ENCODE data around the gene FGF14.
"Not testable (repeated sequence)": the region's sequence is repeated elsewhere in the genome, so short reads cannot be mapped to it uniquely, and the experiment has no call there.

Gene FGF14

GRCh38 chr13:102127153-102127552 is 274.7 kb downstream of the FGF14 start:
- FAIRE-seq, result no peak

- FAIRE-seq, result no peak
These were observed 279.7 kb downstream of the FGF14 start for GRCh38 chr13:102122147-102122546.

- no peak for FAIRE-seq
These were observed 284.5 kb downstream of the FGF14 start for GRCh38 chr13:102117175-102117831.

DNA sequence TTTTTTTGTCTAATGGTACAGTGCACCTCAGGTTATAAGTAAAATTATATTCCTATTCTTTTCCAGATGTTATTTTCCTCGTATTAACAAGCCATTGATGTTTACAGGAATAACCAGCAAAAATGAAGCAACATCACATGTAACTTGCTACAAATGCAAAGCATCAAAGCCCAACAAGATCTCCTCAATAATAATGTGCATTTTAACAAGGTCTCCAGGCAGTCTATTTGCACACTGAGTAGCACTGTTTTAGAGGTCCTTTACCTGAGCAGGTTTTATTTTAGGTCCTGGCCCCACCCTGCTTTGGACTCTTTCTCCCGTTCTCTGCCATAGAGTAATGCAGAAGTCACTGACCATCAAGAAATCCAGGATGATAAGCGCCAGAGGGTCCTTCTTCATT is 298.4 kb downstream of the FGF14 start:
- no peak for FAIRE-seq

DNA sequence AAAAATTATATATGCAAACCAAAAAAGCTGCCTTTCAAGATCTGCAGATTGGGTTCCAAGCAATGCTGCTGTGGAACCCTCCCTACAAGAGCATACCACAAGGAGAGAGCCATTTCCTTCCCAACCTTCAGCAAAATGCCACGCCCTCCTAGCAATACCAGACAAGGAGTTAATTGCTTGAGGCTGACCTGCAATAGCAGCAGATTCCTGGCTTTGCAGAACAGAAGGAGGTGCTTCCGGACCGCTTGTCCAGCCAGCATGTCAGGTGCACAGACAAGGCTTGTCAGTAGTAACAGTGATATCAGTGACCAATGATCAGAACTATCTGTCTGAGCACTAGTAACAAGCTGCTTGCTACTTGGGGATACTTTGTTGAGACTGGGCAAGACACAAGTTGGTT is 301.6 kb downstream of the FGF14 start:
- FAIRE-seq, result no peak

GRCh38 chr13:102097708-102098107 is 304.1 kb downstream of the FGF14 start:
- no peak for FAIRE-seq

DNA sequence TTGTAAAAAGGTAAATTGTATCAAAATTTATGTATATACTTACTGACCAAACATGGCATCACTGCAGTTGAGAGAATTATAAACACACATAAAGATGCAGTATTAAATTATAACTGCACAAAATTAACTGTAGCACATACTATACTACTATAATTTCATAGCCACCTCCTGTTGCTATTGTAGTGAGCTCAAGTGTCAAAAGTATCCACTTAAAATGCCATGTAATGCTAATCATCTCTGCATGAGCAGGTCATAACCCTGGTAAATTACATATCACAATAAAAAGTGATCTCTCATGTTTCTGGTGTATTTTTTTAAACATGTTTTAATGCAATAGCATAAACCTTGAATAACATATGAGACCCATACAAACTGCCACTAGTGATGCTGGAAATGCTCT is 308.6 kb downstream of the FGF14 start:
- FAIRE-seq, result not testable (repeated sequence)

DNA sequence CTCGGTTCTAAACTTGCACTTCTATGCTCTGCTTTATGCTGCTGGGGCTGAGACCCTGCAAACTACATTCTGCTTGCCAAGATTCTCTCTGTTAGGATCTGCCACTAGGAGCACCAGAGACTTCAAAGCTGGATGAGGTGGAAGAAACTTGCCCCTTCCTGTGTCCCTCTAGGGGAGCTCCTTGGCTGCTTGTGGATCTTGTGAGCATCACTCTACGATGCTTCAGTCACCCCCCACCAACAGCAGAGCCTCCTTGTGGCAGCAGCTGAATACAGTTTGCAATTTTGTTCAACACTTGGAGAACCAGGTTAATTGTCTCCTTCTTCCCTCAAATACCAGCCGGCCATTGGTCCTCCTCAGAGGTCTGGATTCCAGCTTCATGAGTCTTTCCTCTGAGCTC is 310.6 kb downstream of the FGF14 start:
- FAIRE-seq, result no peak

- FAIRE-seq, result no peak
These were observed 311.3 kb downstream of the FGF14 start for GRCh38 chr13:102090532-102090931.

GRCh38 chr13:102089722-102090121 is 312.1 kb downstream of the FGF14 start:
- FAIRE-seq, result no peak

DNA sequence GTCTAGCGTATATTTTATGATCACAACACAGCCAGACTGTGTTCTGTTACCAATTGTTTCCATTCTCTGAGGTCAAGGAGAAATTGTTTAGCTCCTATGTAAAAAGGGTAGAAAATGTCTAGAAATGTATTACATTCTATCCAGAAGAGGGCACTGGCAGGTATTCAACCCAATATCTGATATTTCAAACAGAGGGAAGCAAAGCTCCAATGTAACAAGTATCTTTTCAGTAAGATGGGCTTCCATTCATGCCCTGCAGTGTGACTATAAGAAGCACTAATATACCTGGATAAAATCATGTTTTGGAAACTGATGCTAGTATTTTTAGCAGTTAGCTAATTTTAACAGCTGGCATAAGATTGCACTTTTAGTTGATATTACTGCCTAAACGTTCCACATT is 312.7 kb downstream of the FGF14 start:
- no peak for FAIRE-seq

GRCh38 chr13:102073251-102073650 is 328.6 kb downstream of the FGF14 start:
- FAIRE-seq, result no peak

DNA sequence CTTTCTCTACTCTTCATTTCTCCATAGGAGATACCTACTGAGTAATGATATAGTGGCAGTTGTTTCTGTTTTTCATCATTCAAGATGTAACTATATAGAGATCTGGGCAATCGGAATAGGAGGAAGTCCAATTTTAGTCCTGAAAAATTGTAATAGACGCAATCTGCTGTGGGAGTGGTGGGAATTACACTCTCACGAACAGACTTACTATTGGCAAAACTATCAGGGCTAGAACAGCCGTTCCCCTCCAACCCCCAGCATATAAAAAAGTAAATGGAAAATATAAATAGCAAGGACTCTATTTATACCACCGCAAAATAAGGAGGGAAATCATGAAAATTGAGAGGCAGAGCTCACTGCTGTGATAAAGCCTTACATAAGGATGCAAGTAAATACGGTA is 330.1 kb downstream of the FGF14 start:
- no peak for FAIRE-seq

DNA sequence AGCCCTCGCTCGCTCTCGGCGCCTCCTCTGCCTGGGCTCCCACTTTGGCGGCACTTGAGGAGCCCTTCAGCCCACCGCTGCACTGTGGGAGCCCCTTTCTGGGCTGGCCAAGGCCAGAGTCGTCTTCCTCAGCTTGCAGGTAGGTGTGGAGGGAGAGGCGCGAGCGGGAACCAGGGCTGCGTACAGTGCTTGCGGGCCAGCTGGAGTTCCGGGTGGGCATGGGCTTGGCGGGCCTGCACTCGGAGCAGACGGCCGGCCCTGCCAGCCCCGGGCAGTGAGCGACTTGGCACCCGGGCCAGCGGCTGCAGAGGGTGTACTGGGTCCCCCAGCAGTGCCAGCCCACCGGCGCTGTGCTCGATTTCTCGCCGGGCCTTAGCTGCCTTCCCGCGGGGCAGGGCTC is 333.5 kb downstream of the FGF14 start:
- not testable (repeated sequence) for FAIRE-seq

DNA sequence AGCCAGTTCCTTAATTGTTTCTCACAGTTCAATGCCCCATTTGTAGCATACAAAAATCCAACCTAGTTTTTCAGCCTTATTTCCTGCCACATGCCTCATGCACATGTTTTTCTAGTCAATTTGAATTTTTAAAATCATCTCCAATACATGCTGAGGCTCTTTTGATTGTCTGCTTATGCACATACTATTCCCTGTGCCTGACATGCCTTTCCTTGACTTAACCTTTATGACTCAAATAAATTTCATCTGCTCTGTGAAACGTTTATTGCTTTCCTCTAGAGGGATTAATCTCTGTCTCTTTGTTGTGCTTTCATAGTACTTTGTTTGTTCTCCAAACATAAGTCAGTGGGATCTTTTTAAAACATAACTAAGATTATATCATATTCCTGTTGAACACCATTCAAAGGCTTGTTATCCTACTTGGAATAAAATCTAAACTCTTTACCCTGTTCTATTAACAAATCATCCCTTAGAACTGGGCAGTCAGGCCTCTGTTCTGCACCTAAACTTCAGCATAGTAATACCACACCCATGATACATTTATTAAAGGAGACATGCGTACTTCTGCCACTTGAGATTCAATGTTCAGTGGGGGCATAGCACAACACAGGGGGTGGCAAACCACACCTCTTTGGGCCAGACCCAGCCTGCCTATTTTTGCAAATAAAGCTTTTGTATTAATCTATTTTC is 346.6 kb downstream of the FGF14 start:
- no peak for FAIRE-seq

DNA sequence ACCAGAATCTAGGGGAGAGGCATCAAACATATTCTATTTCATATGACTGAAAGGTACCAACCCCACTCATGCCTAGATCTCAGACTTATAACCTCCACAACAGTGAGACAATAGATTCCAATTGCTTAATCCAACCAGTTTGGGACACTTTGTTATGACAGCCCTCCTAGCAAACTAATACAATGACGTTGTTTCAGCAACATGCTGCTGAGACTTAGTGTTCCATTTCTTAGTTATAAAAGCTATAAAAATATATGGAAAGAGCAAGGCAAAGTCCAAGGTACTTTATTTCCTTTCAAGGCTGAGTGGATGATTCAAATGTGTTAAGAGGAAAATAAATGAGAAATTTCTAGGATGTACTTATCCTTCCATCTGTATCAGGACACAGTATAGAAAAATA is 352.0 kb downstream of the FGF14 start:
- no peak for FAIRE-seq

DNA sequence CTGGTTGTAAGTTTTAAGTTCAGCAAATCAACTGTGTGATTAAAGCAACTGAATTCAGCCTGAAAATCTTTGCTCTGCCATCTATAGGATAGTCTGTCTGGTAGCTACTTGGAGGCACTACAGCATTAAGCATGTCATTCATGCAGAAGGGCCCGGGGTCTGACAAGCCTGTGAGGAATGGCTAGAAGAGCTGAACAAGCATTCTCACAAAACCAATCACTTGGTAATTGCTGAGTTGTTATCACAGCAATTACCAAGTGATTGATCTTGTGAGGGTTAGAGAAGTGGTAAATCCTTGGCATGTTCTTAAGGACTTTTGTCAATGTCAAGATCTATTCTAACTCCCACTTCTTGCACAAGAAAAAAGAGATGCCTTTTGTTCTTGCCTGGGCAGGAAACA is 356.1 kb downstream of the FGF14 start:
- no peak for FAIRE-seq

DNA sequence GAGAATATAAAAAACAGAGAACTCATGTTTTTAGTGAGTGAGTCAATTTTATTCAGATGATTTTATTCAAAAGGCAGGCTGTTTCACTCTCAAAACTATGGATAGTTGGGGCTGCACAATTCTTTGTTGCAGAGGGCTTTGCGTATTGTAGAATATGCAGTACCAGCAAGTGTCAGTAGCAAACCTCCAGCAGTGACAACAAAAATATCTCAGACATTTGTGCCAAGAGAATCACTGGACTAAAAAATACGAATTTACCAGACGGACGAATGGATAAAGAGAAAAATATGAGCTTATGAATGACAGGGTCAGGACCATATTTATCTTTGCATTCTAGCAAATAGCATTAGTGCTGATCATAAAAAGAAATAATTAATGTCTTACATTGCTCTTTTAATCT is 359.1 kb downstream of the FGF14 start:
- no peak for FAIRE-seq

DNA sequence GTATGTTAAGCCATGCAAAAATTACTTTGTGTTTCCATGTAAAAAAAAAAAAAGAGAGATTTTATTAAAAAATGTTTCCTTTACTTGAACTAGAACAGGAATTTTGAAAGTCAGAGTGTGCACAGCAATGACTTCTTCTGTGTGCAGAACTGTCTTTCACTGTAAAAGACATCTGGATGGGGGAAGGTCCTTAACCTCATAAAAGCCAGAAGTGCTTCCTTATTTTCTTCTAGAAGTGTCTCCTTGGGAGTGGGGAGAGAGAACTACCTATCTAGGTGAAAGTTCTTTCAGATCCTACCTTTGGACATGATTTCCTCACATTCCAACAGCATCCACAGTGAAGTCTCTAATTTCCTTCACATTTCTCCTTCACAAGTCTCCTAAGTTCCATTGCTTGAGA is 360.3 kb downstream of the FGF14 start:
- no peak for FAIRE-seq

- FAIRE-seq, result no peak
These were observed 361.0 kb downstream of the FGF14 start for GRCh38 chr13:102040812-102041211.

GRCh38 chr13:102039264-102039663 is 362.6 kb downstream of the FGF14 start:
- no peak for FAIRE-seq

GRCh38 chr13:102038787-102039186 is 363.1 kb downstream of the FGF14 start:
- FAIRE-seq, result no peak

- no peak for FAIRE-seq
These were observed 365.9 kb downstream of the FGF14 start for GRCh38 chr13:102035969-102036368.

- no peak for FAIRE-seq
These were observed 368.0 kb downstream of the FGF14 start for GRCh38 chr13:102033857-102034331.

GRCh38 chr13:102033386-102033785 is 368.5 kb downstream of the FGF14 start:
- FAIRE-seq, result no peak

All from colon (tissue), 2 donors.